HUES48 (cell line): ENCODE results near the gene MYBL2.

Experiments
- H3K27ac ChIP-seq: one replicate; pipeline ENCODE4 v1.7.0; 2013; ENCODE audit warnings: low read depth, low read length, inconsistent platforms
- H3K27me3 ChIP-seq: 2 replicates; pipeline ENCODE4 v1.6.1; 2013; ENCODE audit warnings: mild to moderate bottlenecking, low read length; ENCODE audit not compliant: control insufficient read depth, insufficient read depth
- H3K36me3 ChIP-seq: 2 replicates; pipeline ENCODE4 v1.6.1; 2013; ENCODE audit warnings: low read length; ENCODE audit not compliant: control insufficient read depth, insufficient read depth
- H3K4me1 ChIP-seq: 2 replicates; pipeline ENCODE4 v1.6.1; 2013; ENCODE audit warnings: mild to moderate bottlenecking, low read length; ENCODE audit not compliant: control insufficient read depth, insufficient read depth
- H3K4me3 ChIP-seq: 2 replicates; pipeline ENCODE4 v1.5.1; 2013; ENCODE audit warnings: mild to moderate bottlenecking, low read depth, low read length
- H3K9ac ChIP-seq: 2 replicates; pipeline ENCODE4 v1.6.1; 2013; ENCODE audit warnings: mild to moderate bottlenecking, low read depth, low read length, moderate library complexity
- H3K9me3 ChIP-seq: 2 replicates; pipeline ENCODE4 v1.6.1; 2013; ENCODE audit warnings: low read length; ENCODE audit not compliant: control insufficient read depth, insufficient read depth

MYBL2 gene

GRCh38 chr20:43658723-43659419 is 8.0 kb upstream of the MYBL2 start:
- Histone ChIP-seq H3K9ac (no peak overlapping the region), H3K27me3 (no peaks in the 10 kb centered on the region), H3K9me3 (no peaks in the 10 kb centered on the region), H3K4me1 (0 out of 2 replicates have a peak, but pooled peaks cover 4% of the 10 kb centered on the region), H3K36me3 (no peaks in the 10 kb centered on the region), H3K4me3 (no peak overlapping the region; the same call in 1 of the 2 replicates), H3K27ac (no peak overlapping the region)

GRCh38 chr20:43662943-43663655 is 3.8 kb upstream of the MYBL2 start:
- Histone ChIP-seq H3K4me3 (no peak overlapping the region), H3K9me3 (no peaks in the 10 kb centered on the region), H3K4me1 (0 out of 2 replicates have a peak, but pooled peaks cover 2% of the 10 kb centered on the region), H3K36me3 (no peaks in the 10 kb centered on the region), H3K27me3 (peaks cover 7% of the 10 kb centered on the region), H3K27ac (no peak overlapping the region), H3K9ac (no peak overlapping the region)

DNA sequence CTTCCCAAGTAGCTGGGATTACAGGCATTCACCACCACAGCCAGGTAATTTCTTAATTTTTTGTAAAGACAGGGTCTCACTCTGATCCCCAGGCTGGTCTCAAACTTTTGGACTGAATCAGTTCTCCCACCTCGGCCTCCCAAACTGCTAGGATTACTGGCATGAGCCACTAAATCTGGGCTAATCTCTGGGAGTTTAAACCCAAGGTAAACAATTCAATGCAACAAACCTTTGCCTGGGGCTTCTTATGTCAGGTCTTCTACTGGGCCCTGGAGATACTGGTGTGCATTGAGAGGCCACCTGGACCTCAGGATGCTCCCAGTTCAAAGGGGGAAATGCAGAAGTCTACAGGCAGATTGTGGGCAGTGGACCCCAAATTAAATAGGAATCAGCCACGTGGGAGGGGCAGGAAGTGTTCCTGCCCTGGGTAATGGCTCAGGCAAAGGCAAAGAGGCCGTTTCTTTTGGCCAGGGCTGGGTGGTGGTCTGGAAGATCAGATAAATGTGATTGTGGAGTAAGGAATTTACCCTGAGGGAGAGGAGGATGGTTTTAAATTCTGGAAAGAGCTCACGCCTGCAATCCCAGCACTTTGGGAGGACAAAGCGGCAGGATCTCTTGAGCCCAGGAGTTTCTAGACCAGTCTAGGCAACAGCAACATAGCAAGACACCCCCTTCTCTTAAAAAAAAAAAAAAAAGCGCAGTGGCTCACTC is 1.3 kb upstream of the MYBL2 start:
- no peaks in the 10 kb centered on the region for H3K4me1 ChIP-seq
- H3K27ac ChIP-seq, result no peak overlapping the region
- peaks cover 12% of the 10 kb centered on the region for H3K36me3 ChIP-seq
- H3K9me3 ChIP-seq, result no peaks in the 10 kb centered on the region
- peaks cover 7% of the 10 kb centered on the region for H3K27me3 ChIP-seq
- H3K4me3 ChIP-seq, result no peak overlapping the region
- H3K9ac ChIP-seq, result no peak overlapping the region

DNA sequence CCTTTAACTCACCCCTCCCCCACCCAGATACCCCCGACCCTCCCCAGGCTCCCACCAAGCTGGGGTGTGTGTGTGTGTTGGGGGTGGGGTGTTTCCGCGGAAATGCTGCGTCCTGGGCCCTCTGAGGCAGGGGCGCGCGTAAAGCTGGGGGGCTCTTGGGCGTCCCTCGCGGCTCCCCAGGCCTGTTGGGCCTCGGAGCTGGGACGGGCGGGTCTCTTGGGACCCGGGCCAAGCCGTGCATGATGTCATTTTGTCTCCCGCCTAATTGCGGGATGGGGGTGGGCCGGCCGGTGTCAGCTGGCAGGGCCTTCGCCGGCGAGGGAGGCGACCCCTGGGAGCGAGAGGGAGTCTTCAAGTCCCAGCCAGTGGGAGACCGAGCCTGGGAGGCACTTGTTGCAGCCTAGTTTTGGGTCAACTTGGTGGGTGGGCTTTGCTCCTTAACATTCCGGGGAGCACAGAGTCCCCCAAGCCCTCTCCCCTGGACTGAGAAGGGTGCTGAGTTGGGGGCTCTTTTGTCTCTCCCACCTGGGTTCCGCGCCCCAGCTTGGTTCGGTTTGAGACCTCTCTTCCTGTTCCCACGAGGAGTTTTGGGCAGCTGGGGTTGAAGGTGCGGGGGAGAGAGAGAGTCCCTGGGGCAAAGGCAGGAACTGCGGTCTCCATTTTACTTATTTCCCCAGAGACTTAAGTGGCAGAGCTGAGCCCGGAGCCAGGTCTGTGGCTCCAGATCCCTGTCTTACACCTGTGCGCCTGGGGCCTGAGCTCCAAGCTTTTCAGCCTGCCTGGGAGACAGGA is 623 bp downstream of the MYBL2 start:
- peak overlapping the region; percentile 90 for H3K9ac ChIP-seq
- no peaks in the 10 kb centered on the region for H3K4me1 ChIP-seq
- peak overlapping the region; percentile 81 for H3K4me3 ChIP-seq
- peaks cover 20% of the 10 kb centered on the region for H3K36me3 ChIP-seq
- no peaks in the 10 kb centered on the region for H3K9me3 ChIP-seq
- H3K27ac ChIP-seq, result peak overlapping the region; percentile 64
- peaks cover 7% of the 10 kb centered on the region for H3K27me3 ChIP-seq

DNA sequence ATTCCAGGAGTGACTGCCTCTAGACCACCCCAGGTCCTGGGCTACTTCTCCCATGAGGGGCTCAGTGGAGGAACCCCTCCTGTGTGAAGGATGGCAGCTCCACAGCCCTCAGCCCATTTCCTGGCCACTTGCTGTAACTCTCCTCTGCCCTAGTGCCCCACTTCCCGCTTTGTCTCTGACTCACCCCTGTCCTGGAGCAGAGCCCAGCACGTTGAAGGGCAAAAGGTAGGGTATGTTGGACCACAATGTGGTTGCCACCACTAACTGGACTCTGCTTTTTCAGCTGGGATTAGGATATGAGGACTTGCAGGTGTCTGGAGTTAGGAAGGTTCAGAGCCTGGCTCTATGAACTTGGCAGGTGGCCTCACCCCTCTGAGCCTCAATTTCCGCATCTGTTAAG is 2.4 kb downstream of the MYBL2 start:
- no peak overlapping the region for H3K4me3 ChIP-seq
- H3K9ac ChIP-seq, result no peak overlapping the region
- H3K36me3 ChIP-seq, result peaks cover 34% of the 10 kb centered on the region
- no peaks in the 10 kb centered on the region for H3K9me3 ChIP-seq
- H3K27ac ChIP-seq, result no peak overlapping the region
- H3K4me1 ChIP-seq, result no peaks in the 10 kb centered on the region
- H3K27me3 ChIP-seq, result peaks cover 7% of the 10 kb centered on the region

- H3K4me3 ChIP-seq, result no peak overlapping the region
Observed at GRCh38 chr20:43670423-43670822, 3.5 kb downstream of the MYBL2 start.

DNA sequence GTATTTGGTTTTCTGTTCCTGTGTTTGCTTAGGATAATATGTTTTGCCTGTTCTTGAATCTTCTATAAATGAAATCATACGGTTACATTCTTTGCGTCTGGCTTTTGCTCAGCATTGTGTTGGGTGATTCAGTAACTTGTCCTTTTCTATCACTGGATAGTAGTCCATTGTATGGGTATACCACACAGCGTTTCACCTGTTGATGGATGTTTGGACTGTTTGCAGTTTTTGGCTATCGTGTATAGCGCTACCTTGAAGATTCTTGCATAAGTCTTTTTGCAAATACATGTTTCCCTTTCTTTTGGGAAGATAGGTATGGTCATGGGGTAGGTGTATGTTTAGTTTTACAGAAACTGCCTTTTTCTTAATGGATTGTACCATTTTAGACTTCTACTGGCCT is 9.5 kb downstream of the MYBL2 start:
- Histone ChIP-seq H3K9ac (no peak overlapping the region), H3K27ac (no peak overlapping the region), H3K36me3 (peaks cover 58% of the 10 kb centered on the region), H3K4me1 (0 out of 2 replicates have a peak, but pooled peaks cover 2% of the 10 kb centered on the region), H3K27me3 (no peaks in the 10 kb centered on the region), H3K4me3 (no peak overlapping the region), H3K9me3 (no peaks in the 10 kb centered on the region)

More at GRCh38 chr20:43670423-43670822, 3.5 kb downstream of the MYBL2 start:
- H3K9me3 ChIP-seq, result no peaks in the 10 kb centered on the region
- H3K27ac ChIP-seq, result no peak overlapping the region
- H3K9ac ChIP-seq, result no peak overlapping the region
- no peaks in the 10 kb centered on the region for H3K4me1 ChIP-seq
- H3K27me3 ChIP-seq, result peaks cover 7% of the 10 kb centered on the region
- peaks cover 35% of the 10 kb centered on the region for H3K36me3 ChIP-seq

DNA sequence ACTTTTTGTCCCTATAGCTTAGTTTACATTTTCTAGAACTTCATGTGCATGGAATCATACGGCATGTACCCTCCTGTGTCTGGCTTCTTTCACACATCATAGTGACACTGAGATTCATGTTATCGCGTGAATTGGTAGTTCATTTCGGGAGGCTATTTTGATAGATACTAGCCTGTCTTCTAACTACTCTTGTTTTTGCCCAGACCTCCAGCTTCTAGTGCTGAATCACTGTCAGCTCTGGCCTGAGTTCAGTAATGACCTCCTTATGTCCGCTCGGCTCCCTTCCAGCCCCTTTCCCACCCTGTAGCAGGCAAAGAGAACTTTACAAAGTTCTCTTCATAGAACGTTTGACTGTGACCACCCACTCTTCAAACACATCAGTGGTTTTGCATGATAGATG is 14.1 kb downstream of the MYBL2 start:
- Histone ChIP-seq H3K4me3 (no peak overlapping the region), H3K36me3 (peaks cover 57% of the 10 kb centered on the region), H3K9ac (no peak overlapping the region), H3K9me3 (no peaks in the 10 kb centered on the region), H3K27me3 (no peaks in the 10 kb centered on the region), H3K27ac (no peak overlapping the region), H3K4me1 (0 out of 2 replicates have a peak, but pooled peaks cover 2% of the 10 kb centered on the region)

- Histone ChIP-seq H3K9me3 (no peaks in the 10 kb centered on the region), H3K4me1 (0 out of 2 replicates have a peak, but pooled peaks cover 2% of the 10 kb centered on the region), H3K36me3 (peaks cover 58% of the 10 kb centered on the region), H3K9ac (no peak overlapping the region), H3K4me3 (no peak overlapping the region), H3K27me3 (no peaks in the 10 kb centered on the region), H3K27ac (no peak overlapping the region)
Observed at GRCh38 chr20:43681468-43681942, 14.6 kb downstream of the MYBL2 start.

DNA sequence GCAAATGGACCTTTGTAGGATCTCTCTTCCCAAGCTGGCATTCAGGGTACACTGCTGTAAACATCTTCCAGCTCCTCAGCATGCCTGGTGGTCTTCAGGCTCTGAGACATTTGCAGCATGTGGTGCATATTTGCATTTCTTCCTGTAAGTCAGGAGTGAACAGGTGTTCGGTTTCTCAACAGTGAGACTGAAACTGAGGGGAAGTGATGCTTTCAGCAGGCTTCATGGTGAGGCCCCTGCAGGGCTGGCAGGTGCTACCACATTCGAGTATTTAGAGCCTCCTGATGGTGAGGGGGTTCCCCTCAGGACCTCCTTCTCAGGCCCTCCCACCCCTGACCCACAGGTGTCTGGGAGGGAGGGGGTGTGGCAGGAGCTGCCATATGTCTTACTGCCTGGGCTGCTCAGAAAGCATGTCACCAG is 15.1 kb downstream of the MYBL2 start:
- Histone ChIP-seq H3K4me1 (0 out of 2 replicates have a peak, but pooled peaks cover 2% of the 10 kb centered on the region), H3K27ac (no peak overlapping the region), H3K36me3 (peaks cover 58% of the 10 kb centered on the region), H3K9ac (no peak overlapping the region), H3K4me3 (no peak overlapping the region), H3K27me3 (no peaks in the 10 kb centered on the region), H3K9me3 (no peaks in the 10 kb centered on the region)
